ENCODE results near the gene ING2.

The ING2 gene

DNA sequence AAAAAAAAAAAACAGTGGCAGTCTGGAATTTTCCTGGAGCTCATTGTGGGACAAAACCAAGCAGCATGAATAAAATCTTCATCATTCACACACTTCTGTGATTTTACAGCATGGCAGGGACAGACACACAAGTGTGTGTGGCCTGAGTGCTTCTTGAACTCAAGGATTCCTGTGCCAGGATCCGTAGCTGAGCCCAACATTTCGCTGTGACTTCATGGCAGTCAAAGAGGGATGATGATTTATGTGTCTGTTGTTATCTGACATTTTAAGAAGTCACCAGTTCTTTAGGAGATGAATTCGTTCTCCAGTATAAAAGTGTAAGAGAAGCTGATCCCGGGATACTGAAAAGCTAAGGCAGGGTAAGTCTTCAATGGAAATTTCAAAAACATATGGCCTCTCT lies 57.0 kb downstream of the ING2 start:
- Histone ChIP-seq H4K20me1 (ENCODE audit: low read depth, low read length) (no peaks in the 10 kb centered on the region), H3K9me2 (replicated peaks; ENCODE audit: insufficient read depth, low read length) (no peaks in the 10 kb centered on the region), H3K27me3 (ENCODE audit: low read length) (no peaks in the 10 kb centered on the region), H3F3A (ENCODE audit: insufficient read depth) (no peaks in the 10 kb centered on the region), H3K27ac (ENCODE audit: low read depth, low read length) (no peak overlapping the region), H3K4me2 (ENCODE audit: low read depth, low read length, poor library complexity, severe bottlenecking) (no peak overlapping the region), H2AFZ (ENCODE audit: low read depth, low read length, severe bottlenecking) (no peak overlapping the region), H3K36me3 (ENCODE audit: low read length) (no peaks in the 10 kb centered on the region), H3K4me3 (ENCODE audit: insufficient read depth, low read length, poor library complexity, severe bottlenecking) (no peak overlapping the region), H3K79me2 (ENCODE audit: insufficient read depth, low read length) (no peaks in the 10 kb centered on the region), H3K9me3 (ENCODE audit: insufficient read depth, low read length) (no peaks in the 10 kb centered on the region), H3K9ac (ENCODE audit: low read length) (no peak overlapping the region)
- TF ChIP-seq, protein P1, sequence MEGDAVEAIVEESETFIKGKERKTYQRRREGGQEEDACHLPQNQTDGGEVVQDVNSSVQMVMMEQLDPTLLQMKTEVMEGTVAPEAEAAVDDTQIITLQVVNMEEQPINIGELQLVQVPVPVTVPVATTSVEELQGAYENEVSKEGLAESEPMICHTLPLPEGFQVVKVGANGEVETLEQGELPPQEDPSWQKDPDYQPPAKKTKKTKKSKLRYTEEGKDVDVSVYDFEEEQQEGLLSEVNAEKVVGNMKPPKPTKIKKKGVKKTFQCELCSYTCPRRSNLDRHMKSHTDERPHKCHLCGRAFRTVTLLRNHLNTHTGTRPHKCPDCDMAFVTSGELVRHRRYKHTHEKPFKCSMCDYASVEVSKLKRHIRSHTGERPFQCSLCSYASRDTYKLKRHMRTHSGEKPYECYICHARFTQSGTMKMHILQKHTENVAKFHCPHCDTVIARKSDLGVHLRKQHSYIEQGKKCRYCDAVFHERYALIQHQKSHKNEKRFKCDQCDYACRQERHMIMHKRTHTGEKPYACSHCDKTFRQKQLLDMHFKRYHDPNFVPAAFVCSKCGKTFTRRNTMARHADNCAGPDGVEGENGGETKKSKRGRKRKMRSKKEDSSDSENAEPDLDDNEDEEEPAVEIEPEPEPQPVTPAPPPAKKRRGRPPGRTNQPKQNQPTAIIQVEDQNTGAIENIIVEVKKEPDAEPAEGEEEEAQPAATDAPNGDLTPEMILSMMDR (IDR thresholded peaks at IDR 0.05; ENCODE audit: insufficient read depth, low read length, poor library complexity, severe bottlenecking), result no peak
- no peak for TF ChIP-seq EZH2phosphoT487 (conservative IDR thresholded peaks at IDR 0.05; ENCODE audit: low read length)
